Measurements from ENCODE around the gene SCN9A.

The SCN9A gene

GRCh38 chr2:166341426-166341825 is 34.3 kb downstream of the SCN9A start:
- H3K9me2 ChIP-seq (replicated peaks; ENCODE audit: insufficient read depth, low read length): no peaks in the 10 kb centered on the region
- no peaks in the 10 kb centered on the region for H3K9me3 ChIP-seq (replicated peaks; ENCODE audit: insufficient read depth, low read length)
- no peak overlapping the region for H3K9ac ChIP-seq (ENCODE audit: low read length)
- H3K4me3 ChIP-seq (ENCODE audit: low read length): no peak overlapping the region
- H3K4me2 ChIP-seq (ENCODE audit: low read depth, low read length): no peak overlapping the region
- no peaks in the 10 kb centered on the region for H3K79me2 ChIP-seq (ENCODE audit: low read length)
- H3K4me1 ChIP-seq (ENCODE audit: low read length): no peaks in the 10 kb centered on the region; the same call in 1 of the 2 replicates
- no peak for DNase-seq
- H3K27me3 ChIP-seq (replicated peaks; ENCODE audit: insufficient read depth, low read length): no peaks in the 10 kb centered on the region
- H3K36me3 ChIP-seq (replicated peaks; ENCODE audit: insufficient read depth, low read length): no peaks in the 10 kb centered on the region
- no peak overlapping the region for H2AFZ ChIP-seq (ENCODE audit: low read length)
- no peak overlapping the region for H3K27ac ChIP-seq (ENCODE audit: low read length)
- H3F3A ChIP-seq (ENCODE audit: insufficient read depth, low read length): no peaks in the 10 kb centered on the region
- H4K20me1 ChIP-seq (ENCODE audit: insufficient read depth, low read length): no peaks in the 10 kb centered on the region
- TF ChIP-seq EZH2 (optimal IDR thresholded peaks at IDR 0.05; ENCODE audit: low read depth, low read length): no peak
- no peak for TF ChIP-seq CTCF (IDR thresholded peaks at IDR 0.05; ENCODE audit: low read length)
- TF ChIP-seq EZH2phosphoT487 (IDR thresholded peaks at IDR 0.05; ENCODE audit: low read length): no peak

GRCh38 chr2:166338831-166339339 is 36.9 kb downstream of the SCN9A start:
- Histone ChIP-seq H3K9me3 (replicated peaks; ENCODE audit: insufficient read depth, low read length) (no peaks in the 10 kb centered on the region), H3K4me1 (ENCODE audit: low read length) (no peaks in the 10 kb centered on the region), H2AFZ (ENCODE audit: low read length) (no peak overlapping the region), H3K27me3 (replicated peaks; ENCODE audit: insufficient read depth, low read length) (no peaks in the 10 kb centered on the region), H4K20me1 (ENCODE audit: insufficient read depth, low read length) (no peaks in the 10 kb centered on the region), H3K27ac (ENCODE audit: low read length) (no peak overlapping the region), H3K36me3 (replicated peaks; ENCODE audit: insufficient read depth, low read length) (no peaks in the 10 kb centered on the region), H3K9ac (ENCODE audit: low read length) (no peak overlapping the region), H3K79me2 (ENCODE audit: low read length) (no peaks in the 10 kb centered on the region), H3F3A (ENCODE audit: insufficient read depth, low read length) (no peaks in the 10 kb centered on the region), H3K9me2 (replicated peaks; ENCODE audit: insufficient read depth, low read length) (no peaks in the 10 kb centered on the region), H3K4me3 (ENCODE audit: low read length) (no peak overlapping the region), H3K4me2 (ENCODE audit: low read depth, low read length) (no peak overlapping the region)
- no peak for TF ChIP-seq EZH2phosphoT487 (IDR thresholded peaks at IDR 0.05; ENCODE audit: low read length)
- no peak for TF ChIP-seq CTCF (IDR thresholded peaks at IDR 0.05; ENCODE audit: low read length)
- no peak for TF ChIP-seq EZH2 (optimal IDR thresholded peaks at IDR 0.05; ENCODE audit: low read depth, low read length)
- no peak for DNase-seq

GRCh38 chr2:166337932-166338331 is 37.8 kb downstream of the SCN9A start:
- no peak overlapping the region for H3K27ac ChIP-seq (ENCODE audit: low read length)
- no peaks in the 10 kb centered on the region for H3K79me2 ChIP-seq (ENCODE audit: low read length)
- H3K9ac ChIP-seq (ENCODE audit: low read length): no peak overlapping the region
- H4K20me1 ChIP-seq (ENCODE audit: insufficient read depth, low read length): no peaks in the 10 kb centered on the region
- H3K9me3 ChIP-seq (replicated peaks; ENCODE audit: insufficient read depth, low read length): no peaks in the 10 kb centered on the region
- H3K36me3 ChIP-seq (replicated peaks; ENCODE audit: insufficient read depth, low read length): no peaks in the 10 kb centered on the region
- H3F3A ChIP-seq (ENCODE audit: insufficient read depth, low read length): no peaks in the 10 kb centered on the region
- H3K9me2 ChIP-seq (replicated peaks; ENCODE audit: insufficient read depth, low read length): no peaks in the 10 kb centered on the region
- H3K4me2 ChIP-seq (ENCODE audit: low read depth, low read length): no peak overlapping the region
- H3K4me1 ChIP-seq (ENCODE audit: low read length): no peaks in the 10 kb centered on the region
- no peak for DNase-seq
- H3K27me3 ChIP-seq (replicated peaks; ENCODE audit: insufficient read depth, low read length): no peaks in the 10 kb centered on the region
- H3K4me3 ChIP-seq (ENCODE audit: low read length): no peak overlapping the region
- no peak overlapping the region for H2AFZ ChIP-seq (ENCODE audit: low read length)
- no peak for TF ChIP-seq EZH2phosphoT487 (IDR thresholded peaks at IDR 0.05; ENCODE audit: low read length)
- no peak for TF ChIP-seq EZH2 (optimal IDR thresholded peaks at IDR 0.05; ENCODE audit: low read depth, low read length)
- TF ChIP-seq CTCF (IDR thresholded peaks at IDR 0.05; ENCODE audit: low read length): no peak

All from MM.1S (cell line).